LNCAP (cell line): Measurements from ENCODE around the gene GPR62.

Source experiments
- CTCF ChIP-seq: fragments of 450-650 bp; IDR thresholded peaks from 2 replicates; pipeline ENCODE4 v1.5.1; 2017; ENCODE audit warnings: mild to moderate bottlenecking

Gene GPR62

GRCh38 chr3:51988286-51989146 is 33.3 kb downstream of the GPR62 start:
- no peak for TF ChIP-seq CTCF

- TF ChIP-seq CTCF, result no peak
Observed at GRCh38 chr3:51992017-51992682, 37.0 kb downstream of the GPR62 start.

GRCh38 chr3:51994530-51994929 is 39.3 kb downstream of the GPR62 start:
- no peak for TF ChIP-seq CTCF

- TF ChIP-seq CTCF, result no peak
Observed at GRCh38 chr3:51995346-51996163, 40.4 kb downstream of the GPR62 start, which contains the start of gene RPL29. Gene RPL29 (minus strand): TSS chr3:51995895. CDS start chr3:51995461, 434 bp downstream.

- no peak for TF ChIP-seq CTCF
Observed at GRCh38 chr3:51997172-51997571, 42.0 kb downstream of the GPR62 start.

GRCh38 chr3:51997935-51998596 is 42.9 kb downstream of the GPR62 start:
- no peak for TF ChIP-seq CTCF

GRCh38 chr3:51998774-51999173 is 43.6 kb downstream of the GPR62 start:
- TF ChIP-seq CTCF, result no peak
